ENCODE measurements around the gene MAP2K4.

The MAP2K4 gene

GRCh38 chr17:12050646-12051225 lies 30.1 kb downstream of the MAP2K4 start:
- TF ChIP-seq CTCF (conservative IDR thresholded peaks at IDR 0.05; ENCODE audit: low read depth, low read length): no peak
- H3K4me3 ChIP-seq (ENCODE audit: low read length): no peak overlapping the region
- no peak for DNase-seq (ENCODE audit: low read depth)

- TF ChIP-seq CTCF (conservative IDR thresholded peaks at IDR 0.05; ENCODE audit: low read depth, low read length): no peak
- H3K4me3 ChIP-seq (ENCODE audit: low read length): no peak overlapping the region
- no peak for DNase-seq (ENCODE audit: low read depth)
Measured at GRCh38 chr17:12053552-12053951, 32.9 kb downstream of the MAP2K4 start.

GRCh38 chr17:12055889-12056288 lies 35.2 kb downstream of the MAP2K4 start:
- no peak overlapping the region for H3K4me3 ChIP-seq (ENCODE audit: low read length)
- DNase-seq (ENCODE audit: low read depth): no peak
- TF ChIP-seq CTCF (conservative IDR thresholded peaks at IDR 0.05; ENCODE audit: low read depth, low read length): no peak

- no peak for TF ChIP-seq CTCF (conservative IDR thresholded peaks at IDR 0.05; ENCODE audit: low read depth, low read length)
- H3K4me3 ChIP-seq (ENCODE audit: low read length): no peak overlapping the region
- DNase-seq (ENCODE audit: low read depth): no peak
Measured at GRCh38 chr17:12057520-12057919, 36.8 kb downstream of the MAP2K4 start.

- no peak overlapping the region for H3K4me3 ChIP-seq (ENCODE audit: low read length)
- DNase-seq (ENCODE audit: low read depth): no peak
- no peak for TF ChIP-seq CTCF (conservative IDR thresholded peaks at IDR 0.05; ENCODE audit: low read depth, low read length)
Measured at GRCh38 chr17:12058535-12058934, 37.9 kb downstream of the MAP2K4 start.

- no peak for TF ChIP-seq CTCF (conservative IDR thresholded peaks at IDR 0.05; ENCODE audit: low read depth, low read length)
- no peak overlapping the region for H3K4me3 ChIP-seq (ENCODE audit: low read length)
- no peak for DNase-seq (ENCODE audit: low read depth)
Measured at GRCh38 chr17:12062249-12062648, 41.6 kb downstream of the MAP2K4 start.

- TF ChIP-seq CTCF (conservative IDR thresholded peaks at IDR 0.05; ENCODE audit: low read depth, low read length): no peak
- no peak for DNase-seq (ENCODE audit: low read depth)
- H3K4me3 ChIP-seq (ENCODE audit: low read length): no peak overlapping the region
Measured at GRCh38 chr17:12064395-12064794, 43.7 kb downstream of the MAP2K4 start.
